Measurements from ENCODE around the gene MIF.
"Not testable (repeated sequence)": the region's sequence is repeated elsewhere in the genome, so short reads cannot be mapped to it uniquely, and the experiment has no call there.

Gene MIF

DNA sequence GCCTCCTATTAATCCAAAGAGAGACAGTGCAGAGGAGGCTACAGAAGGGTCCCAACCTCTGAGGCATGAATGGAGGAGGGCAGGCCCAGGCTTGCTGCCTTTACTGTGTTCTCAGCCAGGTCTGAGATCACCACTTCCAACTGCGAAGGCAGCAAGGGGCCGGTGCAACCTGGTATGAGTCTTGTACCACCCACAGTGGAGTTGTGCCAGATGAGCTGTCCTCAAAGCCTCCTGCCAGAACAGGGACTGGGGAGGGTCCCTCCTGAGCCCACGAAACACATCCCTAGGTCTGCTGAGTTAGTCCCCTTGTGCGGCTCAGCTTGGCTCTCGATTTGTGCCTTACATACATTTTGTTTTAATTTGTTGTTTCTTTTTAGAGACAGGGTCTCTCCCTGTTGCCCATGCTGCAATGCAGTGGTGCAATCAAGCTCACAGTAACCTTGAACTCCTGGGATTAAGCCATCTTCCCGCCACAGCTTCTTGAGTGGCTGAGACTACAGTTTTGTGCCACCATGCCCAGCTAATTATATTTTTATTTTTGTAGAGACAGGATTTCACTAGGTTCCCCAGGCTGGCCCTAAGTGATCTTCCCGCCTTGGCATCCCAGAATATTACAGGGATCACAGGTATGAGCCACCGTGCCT lies 9.3 kb downstream of the MIF start:
- DNase-seq, result peak; percentile 79 to 80

DNA sequence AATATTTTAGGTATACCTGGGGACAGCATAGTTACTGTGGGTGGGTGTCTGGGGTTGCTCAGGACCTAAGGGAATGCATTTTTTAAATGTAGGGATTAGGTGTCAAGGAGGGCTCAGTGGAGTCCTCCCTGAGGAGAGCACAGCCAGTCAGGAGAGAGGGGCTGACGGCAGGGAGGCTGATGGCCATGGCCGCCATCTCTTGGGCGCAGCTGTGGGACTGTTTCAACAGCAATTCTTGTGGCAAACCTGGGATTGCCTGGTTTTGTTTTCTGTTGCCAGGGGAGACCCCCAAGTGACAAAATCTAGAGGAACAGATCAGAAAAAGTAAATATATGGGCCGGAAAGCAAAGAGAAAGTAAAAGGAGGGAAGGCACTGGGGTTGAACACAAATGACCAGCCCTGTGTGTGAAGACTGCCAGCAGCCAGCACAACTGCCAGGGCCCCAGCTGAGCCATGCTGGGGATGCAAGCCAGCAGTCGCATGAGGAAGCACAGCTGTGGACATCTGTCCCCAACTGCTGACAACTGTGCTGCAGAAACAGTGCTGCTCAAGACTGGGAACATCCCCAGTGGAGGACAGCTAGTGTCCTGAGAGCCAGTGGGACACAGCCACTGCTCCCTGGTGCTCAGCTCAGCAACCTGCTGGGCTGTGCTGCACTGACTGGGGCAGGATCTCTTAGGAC lies 10.5 kb downstream of the MIF start:
- peak in 1 of 2 experiments; percentile 37 for DNase-seq

DNA sequence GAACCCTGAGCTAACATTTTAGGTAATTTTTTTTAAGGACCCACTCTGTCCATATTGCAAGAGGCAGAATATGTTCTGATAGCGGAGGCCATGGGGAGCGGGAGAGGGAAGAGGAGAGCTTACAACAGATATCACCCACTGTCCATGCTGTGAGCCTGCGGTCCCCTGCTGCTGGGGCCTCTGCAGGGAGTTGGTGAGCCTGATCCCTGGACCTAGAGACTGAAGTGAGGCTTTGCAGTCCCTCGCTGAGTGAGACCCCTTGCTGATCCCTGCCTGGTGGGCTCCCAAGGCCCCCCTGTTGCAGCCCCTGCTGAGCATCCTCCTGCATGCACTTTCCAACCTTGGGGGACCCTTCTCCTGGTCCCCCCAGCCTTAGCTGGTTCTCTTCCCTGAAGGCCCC lies 12.5 kb downstream of the MIF start:
- no peak for DNase-seq

DNA sequence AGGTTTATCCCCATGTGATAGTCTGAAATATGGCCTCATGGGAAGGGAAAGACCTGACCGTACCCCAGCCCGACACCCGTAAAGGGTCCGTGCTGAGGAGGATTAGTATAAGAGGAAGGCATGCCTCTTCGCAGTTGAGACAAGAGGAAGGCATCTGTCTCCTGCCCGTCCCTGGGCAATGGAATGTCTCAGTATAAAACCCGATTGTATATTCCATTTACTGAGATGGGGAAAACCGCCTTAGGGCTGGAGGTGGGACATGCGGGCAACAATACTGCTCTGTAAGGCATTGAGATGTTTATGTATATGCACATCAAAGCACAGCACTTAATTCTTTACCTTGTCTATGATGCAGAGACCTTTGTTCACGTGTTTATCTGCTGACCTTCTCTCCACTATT lies 13.2 kb downstream of the MIF start:
- not testable (repeated sequence) for DNase-seq

DNA sequence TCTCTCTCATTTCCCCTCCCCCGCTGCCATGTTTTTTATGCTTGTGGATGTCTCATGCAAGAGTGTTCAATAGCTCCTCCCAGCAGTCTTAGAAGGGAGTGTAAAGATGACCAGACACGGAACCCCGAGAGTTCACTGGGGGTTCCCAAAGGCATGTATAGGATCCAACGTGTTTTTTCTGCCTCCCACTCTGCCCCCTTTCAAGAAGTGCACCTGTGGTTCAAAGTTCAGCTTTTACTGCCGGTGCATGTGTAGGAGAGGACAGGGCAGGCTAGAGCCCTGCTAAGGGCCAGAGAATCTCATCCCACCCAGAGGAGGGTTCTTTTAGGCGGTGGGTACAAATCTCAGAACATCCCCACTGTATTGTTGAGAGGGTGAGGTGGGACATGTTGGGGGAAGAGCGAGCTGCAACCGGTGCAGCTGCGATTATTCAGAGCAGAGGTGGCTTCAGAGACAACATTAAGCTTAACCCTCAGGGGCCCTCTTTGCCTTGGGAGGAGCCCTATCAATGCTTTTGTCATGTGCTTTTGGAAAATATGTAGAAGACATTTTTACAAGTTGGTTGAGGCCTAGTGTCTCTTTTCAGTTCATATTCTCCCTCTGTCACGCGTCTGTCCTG lies 14.5 kb downstream of the MIF start:
- no peak for DNase-seq

DNA sequence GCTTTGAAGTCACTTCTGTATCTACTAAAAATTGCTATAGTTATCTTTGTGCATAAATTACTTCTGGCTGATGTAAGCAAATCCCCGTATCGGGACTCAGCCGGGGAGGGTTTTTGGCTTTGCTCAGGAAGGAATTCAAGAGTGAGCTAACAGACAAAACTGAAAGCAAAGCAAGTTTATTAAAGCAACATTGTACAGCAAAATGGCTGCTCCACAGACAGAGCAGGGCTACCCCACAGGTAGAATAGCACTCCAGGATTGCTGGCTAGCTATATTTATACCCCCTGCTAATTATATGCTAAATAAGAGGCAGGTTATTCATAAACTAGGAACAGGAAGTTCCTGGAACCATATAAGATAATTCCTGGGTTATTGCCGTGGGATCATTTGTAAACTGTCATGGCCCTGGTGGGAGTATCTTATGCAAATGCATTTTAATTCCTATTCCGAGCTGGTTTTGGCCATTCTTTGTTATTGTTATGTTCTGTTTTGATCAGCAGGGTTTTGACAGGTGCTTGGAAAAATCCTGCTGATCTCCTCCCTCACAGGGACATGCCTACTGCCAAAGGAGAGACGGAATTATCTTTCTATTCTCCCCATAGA lies 15.2 kb downstream of the MIF start:
- DNase-seq, result no peak

DNA sequence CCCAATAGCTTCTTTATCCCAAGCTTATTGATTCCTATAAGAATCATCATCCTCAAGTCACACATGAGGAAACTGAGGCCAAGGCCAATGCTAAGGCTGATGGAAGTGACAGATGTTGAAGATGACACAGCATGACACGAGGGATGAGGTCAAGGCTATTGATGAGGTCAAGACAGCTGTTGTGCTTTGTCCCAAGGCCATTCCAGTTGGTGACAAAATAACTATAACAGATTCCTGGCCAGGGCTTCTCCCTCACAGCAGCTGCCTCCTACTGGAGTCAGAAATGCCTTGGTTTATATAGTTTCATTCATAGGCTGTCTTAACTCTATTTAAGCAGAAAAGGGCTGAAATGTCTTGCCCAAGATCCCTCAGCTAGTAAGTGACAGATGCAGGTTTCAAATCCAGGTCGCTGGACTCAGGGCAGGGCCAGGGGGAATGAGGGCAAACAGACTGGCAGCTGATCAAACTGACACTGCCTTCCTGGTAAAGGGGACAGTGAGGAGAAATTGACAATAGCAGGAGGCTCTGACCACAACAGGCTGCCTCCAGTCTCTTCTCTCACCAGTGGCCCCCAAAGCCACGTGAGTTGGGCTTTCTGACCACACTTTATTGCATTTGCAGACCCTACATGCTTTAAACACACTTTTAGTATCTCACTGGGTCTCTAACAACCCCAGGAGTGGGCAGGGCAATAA lies 16.5 kb downstream of the MIF start:
- DNase-seq, result no peak

DNA sequence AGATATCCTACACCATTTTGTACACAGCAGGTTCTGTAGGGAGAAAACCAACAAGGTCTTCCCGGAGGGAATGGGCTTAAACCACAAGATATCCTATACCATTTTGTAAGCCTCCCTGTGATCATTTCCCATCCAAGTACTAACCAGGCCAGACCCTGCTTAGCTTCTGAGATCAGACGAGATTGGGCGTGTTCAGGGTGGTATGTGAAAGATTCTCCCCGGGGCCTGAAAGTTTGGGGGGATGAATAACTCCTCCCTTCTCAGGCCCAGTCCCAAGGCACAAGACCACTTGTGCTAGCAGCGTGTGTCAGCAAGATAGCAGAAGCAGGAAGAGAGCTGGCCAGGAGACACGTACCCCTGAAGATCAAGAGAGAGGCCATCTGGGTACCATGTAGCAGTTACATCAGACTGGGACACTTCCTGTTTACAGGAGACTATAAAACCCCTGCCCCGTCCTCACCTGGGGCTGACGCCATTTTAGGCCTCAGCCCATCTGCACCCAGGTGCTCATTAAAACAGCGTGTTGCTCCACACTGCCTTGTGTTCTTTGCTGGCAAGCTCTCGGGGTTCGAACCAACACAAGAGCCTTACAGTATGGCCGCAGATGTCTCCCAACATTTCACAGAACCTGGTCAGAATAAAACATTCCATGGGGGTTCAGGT lies 17.3 kb downstream of the MIF start:
- no peak for DNase-seq

DNA sequence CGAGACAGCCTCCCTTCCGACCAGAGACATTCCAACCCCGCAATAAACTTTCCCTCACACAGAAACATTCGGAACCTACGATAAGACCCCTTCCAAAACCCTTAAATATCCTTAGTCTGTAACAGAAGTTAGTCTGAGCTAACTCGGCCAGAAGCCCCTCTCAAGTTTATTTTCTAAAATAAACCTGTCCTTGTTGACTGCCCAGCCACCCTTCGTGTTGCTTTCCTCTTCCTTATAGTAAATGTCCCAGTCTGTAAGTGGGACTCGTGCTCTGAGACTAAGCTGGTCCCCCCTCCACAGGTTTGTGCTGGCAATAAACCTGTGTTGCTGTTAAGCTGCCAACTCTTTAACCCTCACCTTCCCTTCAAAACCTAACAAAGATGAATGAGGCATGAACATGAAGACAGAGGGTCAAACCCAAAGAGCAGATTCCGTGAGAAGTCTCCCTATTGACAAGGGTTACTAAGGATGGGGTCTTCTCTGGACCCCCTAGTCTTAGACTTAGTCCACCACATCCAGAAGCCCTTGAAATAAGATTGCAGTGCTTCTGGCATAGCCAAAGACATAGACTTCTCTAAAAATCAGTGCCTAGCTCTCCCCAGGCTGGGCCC lies 18.2 kb downstream of the MIF start:
- no peak for DNase-seq

DNA sequence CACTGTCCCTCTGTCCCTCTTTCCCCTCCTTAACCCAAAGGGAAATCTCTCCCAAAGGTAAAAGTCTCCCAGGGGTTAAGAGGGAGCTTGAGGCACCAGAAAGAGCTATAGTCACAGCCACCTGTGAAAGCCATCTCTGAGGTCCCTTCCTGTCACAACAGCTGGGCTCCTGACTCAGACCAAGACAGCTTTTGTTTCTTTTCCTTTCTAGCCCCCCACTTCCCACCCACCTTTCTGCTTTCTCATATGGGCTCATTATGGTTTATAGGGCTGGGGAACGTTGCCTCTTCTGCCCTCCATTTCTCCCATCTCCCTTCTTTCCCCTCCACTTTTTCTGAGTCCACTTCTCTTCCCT lies 19.1 kb downstream of the MIF start:
- DNase-seq, result no peak

DNA sequence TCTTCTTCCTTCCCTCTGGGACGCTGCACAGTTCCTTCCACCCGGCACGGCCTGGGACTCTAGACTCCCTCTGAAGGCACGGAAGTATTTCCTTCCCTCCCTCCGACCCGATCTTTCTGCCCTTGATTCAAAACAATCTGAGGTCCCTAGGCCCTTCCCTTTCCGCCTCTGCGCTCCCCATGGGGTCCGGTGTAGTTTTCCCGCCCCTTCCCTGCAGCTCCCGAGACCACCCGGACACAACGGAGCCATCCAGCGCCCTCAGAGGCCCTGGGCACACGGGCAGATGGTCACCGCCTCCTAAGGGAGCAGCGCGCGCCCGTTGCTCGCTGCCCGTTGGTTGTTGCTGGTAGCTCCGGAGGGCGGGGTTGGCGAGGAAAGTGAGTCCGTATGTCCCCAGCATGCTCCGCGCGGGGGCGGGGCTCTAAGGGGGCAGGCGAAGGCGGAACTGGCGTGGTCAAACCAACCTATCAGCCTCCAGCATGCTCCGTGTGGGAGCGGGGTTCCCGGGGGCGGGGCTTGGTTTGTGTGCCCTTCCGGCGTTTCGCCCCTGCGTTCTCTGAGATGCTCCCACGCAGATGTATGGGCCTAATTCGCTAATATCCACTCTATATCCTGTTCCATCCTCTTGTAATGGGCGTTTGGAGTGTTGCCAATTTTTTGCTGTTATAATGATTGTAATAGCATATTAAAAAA lies 19.6 kb downstream of the MIF start:
- peak; percentile 99 to 100 for DNase-seq

DNA sequence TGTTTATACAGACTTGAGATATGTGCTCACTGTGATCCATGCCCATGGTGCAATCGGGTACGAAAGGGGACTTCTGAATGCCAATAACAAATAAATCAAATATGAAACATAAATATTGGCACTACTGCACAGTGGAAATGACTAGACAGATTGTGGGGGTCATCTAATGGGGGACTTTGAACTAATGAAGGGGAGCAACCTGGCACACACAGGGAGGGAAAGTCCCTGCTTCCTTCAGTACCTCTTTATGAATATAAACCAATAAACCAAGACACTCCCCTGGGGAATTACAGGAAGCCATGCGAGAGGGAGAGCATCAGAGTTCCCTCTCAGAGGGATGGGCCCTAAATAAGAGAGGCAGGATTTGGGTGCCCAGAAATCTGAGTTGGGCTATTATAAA lies 21.1 kb downstream of the MIF start:
- no peak for DNase-seq

DNA sequence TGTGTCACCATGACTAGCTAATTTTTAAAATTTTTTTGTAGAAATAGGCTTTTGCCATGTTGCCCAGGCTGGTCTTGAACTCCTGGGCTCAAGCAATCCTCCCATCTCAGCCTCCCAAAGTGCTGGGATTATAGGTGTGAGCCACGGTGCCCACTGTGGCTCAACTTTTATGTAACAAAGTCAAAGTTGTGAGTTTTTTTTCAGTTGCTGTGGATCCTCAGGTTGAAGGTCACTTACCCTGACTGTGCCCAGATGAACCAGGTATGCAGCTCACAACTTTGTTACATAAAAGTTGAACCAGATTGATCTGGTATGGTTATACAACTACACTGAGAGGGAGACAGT lies 26.1 kb downstream of the MIF start:
- DNase-seq, result not testable (repeated sequence)

DNA sequence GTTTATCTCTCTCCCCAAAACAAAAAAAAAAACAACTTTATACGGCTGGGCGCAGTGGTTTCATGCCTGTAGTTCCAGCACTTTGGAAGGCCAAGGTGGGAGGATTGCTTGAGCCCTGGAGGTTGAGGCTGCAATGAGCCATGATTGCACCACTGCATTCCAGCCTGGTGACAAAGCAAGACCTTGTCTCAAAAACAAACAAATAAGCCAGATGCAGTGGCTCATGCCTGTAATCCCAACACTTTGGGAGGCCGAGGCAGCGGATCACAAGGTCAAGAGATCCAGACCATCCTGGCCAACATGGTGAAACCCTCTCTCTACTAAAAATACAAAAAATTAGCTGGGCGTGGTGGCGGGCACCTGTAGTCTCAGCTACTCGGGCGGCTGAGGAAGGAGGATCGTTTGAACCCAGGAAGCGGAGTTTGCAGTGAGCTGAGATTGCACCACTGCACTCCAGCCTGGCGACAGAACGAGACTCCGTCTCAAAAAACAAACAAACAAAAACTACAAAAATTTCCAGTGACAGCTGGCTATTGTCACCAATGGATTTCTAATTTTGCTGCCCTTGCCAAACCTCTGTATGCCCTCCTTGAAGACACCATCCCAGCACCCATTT lies 27.5 kb downstream of the MIF start:
- DNase-seq, result not testable (repeated sequence)

DNA sequence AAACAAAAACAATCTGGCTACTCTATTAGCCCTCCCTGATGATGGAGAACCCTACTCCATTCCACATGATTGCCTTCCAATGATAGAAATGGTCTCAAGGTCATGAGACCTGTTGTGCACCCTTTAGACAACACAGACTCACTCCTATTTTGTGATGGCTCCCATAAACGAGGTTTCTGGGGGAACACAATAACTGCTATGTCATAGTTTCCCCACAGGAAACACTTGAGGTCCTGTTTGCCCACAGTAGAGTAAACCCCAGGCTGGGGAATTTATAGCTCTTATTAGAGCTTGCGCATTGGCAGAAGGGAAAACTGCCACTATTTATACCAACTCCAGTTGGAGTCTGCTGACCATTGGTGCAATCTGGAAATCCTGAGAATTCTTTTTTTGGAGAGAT lies 28.7 kb downstream of the MIF start:
- no peak for DNase-seq

DNA sequence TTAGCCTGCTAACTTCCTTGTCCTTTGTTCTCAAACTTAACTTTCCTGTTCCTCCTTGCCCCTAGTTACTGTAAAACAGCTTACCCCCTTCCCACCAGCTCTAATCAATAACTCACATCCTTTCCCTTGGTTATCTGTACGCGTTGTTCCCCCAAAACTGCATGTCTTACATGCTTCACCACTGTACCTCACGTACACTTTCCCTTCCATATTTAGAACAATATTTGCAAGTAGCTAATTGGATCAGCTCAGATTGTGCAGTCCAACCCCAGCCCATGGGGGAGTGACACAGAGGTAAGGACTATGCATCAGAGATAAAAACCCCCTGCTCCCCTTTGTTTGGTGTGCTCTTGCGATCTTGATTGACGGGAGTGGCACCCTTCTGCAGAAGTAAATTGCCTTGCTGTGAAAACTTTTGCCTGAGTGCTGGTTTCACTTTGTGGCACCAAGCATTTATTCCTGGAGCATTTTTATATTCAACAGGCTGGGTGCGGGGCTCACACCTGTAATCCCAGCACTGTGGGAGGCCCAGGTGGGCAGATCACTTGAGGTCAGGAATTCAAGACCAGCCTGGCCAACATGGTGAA lies 30.9 kb downstream of the MIF start:
- DNase-seq, result no peak

DNA sequence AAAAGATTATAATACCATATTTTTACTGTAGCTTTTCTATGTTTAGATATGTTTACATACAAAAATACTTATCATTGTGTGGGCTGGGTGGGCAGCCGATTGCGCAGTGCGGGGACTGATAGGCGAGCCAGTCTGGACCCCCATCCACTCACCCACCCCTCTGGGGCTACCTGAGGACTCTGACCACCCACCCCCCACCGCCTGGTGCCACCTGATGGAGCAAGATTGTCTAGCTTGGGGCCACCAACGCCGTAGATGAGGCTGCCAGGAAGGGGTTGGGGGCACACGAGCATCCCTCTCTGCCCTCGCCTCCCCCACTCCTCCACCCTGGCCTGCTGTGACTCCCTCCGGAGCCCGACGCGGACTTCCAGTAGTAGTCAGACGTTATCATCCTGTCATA lies 32.4 kb downstream of the MIF start:
- DNase-seq, result no peak

DNA sequence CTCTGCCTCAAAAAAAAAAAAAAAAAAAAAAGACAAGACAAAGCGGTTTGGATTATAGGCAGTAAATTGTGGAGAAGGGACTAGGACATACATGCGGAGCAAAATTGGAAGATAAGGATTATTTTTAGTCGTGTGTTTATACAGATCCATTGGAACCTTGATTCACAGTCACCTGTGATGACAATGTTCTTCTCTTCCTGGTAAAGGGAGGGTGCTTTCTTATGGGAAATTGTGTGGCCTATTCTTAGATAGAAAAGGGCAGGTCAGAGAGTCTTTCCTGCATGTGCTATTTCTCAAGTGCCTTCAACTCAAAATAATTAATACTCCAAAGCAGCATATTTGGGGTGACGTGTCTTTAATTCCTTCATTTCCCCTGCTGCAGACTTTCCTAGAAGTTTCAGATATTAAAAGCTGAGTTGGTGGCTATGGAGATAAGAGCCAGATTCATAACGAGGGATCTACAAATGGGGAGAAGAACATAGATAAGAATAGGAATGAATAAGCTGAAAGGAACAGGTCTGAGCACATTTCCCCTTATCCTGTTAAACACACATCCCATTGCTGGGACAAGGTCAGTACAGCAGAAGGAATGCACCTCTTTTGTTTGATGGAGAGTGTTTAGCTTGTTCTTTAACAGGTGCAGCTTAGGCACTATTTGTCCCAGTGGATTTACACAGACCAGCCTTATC lies 44.3 kb downstream of the MIF start:
- no peak for DNase-seq

DNA sequence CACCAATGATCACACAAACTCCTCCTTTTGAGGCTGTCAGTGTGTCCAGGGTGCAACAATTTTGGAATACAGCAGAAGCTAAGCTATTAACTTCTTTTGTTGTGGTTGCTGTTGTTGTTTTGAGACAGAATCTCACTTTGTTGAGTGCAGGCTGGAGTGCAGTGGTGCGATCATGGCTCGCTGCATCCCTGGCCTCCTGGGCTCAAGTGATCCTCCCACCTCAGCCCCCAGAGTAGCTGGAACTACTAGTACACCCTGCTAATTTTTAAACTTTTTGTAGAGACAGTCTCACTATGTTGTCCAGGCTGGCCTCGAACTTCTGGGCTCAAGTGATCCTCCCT lies 44.8 kb downstream of the MIF start:
- DNase-seq, result no peak

DNA sequence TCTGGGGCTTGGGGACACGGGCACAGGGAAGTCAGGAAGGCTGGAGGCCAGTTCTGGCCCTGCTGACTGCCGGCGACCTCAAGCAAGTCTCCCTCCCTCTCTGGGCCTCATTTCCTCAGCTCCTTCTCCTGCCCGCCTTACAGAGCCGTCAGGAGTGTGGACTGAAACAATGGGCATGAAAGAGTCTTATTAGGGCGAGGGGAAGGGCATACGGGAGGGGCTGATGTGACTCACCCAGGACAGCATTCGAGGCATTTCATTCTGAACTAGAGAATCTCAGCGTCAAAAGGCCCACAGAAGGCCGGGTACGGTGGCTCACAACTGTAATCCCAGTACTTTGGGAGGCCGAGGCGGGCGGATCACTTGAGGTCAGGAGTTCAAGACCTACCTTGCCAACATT lies 46.0 kb downstream of the MIF start:
- not testable (repeated sequence) for DNase-seq

Measured in NCI-H446 (cell line).